ENCODE measurements around the gene ORM1. TPM values are rescaled to one million over a fixed set of nuclear protein-coding genes. Genes with fewer than 3 reads are reported as not detected.

Gene ORM1
- 0.11 TPM in 1 of 5 replicates, not detected in the others for total RNA-seq (2022; extraction: Qiagen RNA extraction)

DNA sequence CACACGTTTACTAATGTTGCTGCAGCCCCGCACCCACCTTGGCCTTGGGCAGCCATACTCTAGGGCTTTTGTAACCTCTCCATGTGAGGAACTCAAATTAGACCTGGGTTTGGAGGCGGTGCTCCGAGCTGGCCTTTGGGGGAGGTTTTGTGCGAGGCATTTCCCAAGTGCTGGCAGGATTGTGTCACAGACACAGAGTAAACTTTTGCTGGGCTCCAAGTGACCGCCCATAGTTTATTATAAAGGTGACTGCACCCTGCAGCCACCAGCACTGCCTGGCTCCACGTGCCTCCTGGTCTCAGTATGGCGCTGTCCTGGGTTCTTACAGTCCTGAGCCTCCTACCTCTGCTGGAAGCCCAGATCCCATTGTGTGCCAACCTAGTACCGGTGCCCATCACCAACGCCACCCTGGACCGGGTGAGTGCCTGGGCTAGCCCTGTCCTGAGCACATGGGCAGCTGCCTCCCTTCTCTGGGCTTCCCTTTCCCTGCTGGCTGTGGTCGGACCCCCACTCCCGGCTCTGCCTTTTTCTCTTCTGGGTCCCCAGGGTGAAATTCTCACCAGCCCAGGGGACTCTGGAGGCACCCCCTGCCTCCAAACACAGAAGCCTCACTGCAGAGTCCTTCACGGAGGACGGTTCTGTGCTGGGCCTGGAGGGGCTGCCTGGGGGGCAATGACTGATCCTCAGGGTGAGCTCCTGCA, at the start of gene ORM1:
Gene ORM1, plus strand, starts transcription at position 268 of the 701 bp plus-strand sequence. Its CDS starts 36 bp downstream, at position 304.

DNA sequence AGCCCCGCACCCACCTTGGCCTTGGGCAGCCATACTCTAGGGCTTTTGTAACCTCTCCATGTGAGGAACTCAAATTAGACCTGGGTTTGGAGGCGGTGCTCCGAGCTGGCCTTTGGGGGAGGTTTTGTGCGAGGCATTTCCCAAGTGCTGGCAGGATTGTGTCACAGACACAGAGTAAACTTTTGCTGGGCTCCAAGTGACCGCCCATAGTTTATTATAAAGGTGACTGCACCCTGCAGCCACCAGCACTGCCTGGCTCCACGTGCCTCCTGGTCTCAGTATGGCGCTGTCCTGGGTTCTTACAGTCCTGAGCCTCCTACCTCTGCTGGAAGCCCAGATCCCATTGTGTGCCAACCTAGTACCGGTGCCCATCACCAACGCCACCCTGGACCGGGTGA, 6.7 kb downstream of the ORM1 start, which contains the start of gene ORM2:
Gene ORM2, plus strand, starts transcription at position 245 of the 398 bp plus-strand sequence. Its CDS starts 36 bp downstream, at position 281.

Other genes with a start within 250 kb of the ORM1 start
- gene AMBP, start 244.8 kb upstream of the ORM1 start, total RNA-seq (2022; extraction: Qiagen RNA extraction), result 6.0 to 8.7 TPM (median 6.3 TPM) in 5 replicates
- 0.99 to 2.3 TPM (median 1.7 TPM) in 5 replicates for gene KIF12, start 223.8 kb upstream of the ORM1 start, total RNA-seq (2022; extraction: Qiagen RNA extraction)
- gene COL27A1, start 167.6 kb upstream of the ORM1 start, total RNA-seq (2022; extraction: Qiagen RNA extraction), result 5.2 to 9.9 TPM (median 8.7 TPM) in 5 replicates
- not detected in 5 replicates for gene ORM2, start 6.8 kb downstream of the ORM1 start, total RNA-seq (2022; extraction: Qiagen RNA extraction)
- 6.5 to 8.4 TPM (median 7.7 TPM) in 5 replicates for gene AKNA, start 64.9 kb downstream of the ORM1 start, total RNA-seq (2022; extraction: Qiagen RNA extraction)
- 4.0 to 8.9 TPM (median 7.4 TPM) in 5 replicates for gene WHRN, start 182.4 kb downstream of the ORM1 start, total RNA-seq (2022; extraction: Qiagen RNA extraction)